Choroid plexus epithelial cell (primary cell): ENCODE data around the gene DNAH8.

Experiments
- DNase-seq: peaks from one replicate; pipeline ENCODE4 v3.0.0-alpha.2; 2010; ENCODE audit warnings: low read depth
- H3K4me3 ChIP-seq: 2 replicates; pipeline ENCODE4 v1.5.1; 2011; ENCODE audit warnings: low read depth, mild to moderate bottlenecking, control low read depth, low read length, moderate library complexity
- CTCF ChIP-seq: conservative IDR thresholded peaks from 2 replicates; pipeline ENCODE4 v1.5.1; 2011; ENCODE audit warnings: low read depth, mild to moderate bottlenecking, control low read depth, inconsistent platforms, low read length, moderate library complexity

Gene DNAH8

GRCh38 chr6:38901802-38902522 is 186.9 kb downstream of the DNAH8 start:
- no peak overlapping the region for H3K4me3 ChIP-seq
- no peak for DNase-seq
- no peak for TF ChIP-seq CTCF

- TF ChIP-seq CTCF, result no peak
- H3K4me3 ChIP-seq, result no peak overlapping the region
- DNase-seq, result no peak
These were observed 191.5 kb downstream of the DNAH8 start for GRCh38 chr6:38906582-38906981.

GRCh38 chr6:38907264-38907663 is 192.2 kb downstream of the DNAH8 start:
- no peak for TF ChIP-seq CTCF
- no peak overlapping the region for H3K4me3 ChIP-seq
- no peak for DNase-seq

GRCh38 chr6:38909015-38909730 is 194.1 kb downstream of the DNAH8 start:
- peak; percentile 5 for DNase-seq
- H3K4me3 ChIP-seq, result no peak overlapping the region
- TF ChIP-seq CTCF, result no peak

- TF ChIP-seq CTCF, result no peak
- DNase-seq, result no peak
- no peak overlapping the region for H3K4me3 ChIP-seq
These were observed 195.1 kb downstream of the DNAH8 start for GRCh38 chr6:38910207-38910606.

GRCh38 chr6:38912378-38912777 is 197.3 kb downstream of the DNAH8 start:
- no peak for DNase-seq
- H3K4me3 ChIP-seq, result no peak overlapping the region
- TF ChIP-seq CTCF, result no peak
